Left kidney (tissue), 2 donors: Measurements from ENCODE around the gene HCN2. TPM values are rescaled to one million over a fixed set of nuclear protein-coding genes. Genes with fewer than 3 reads are reported as not detected.

Experiments used
- DNase-seq: peaks from one replicate; pipeline ENCODE4 v3.0.0-alpha.2; 2013
- polyA plus RNA-seq: library from polyadenylated mRNA; unstranded; fragments of 120-200 nt; gene quantifications from one replicate; pipeline ENCODE4 v1.2.1, GENCODE V29; 2013; ENCODE audit not compliant: insufficient read length

Gene HCN2
- polyA plus RNA-seq, 1 donor: 0.32 TPM

- peak; percentile 87 for DNase-seq
Measured at GRCh38 chr19:639253-640160, 49.8 kb downstream of the HCN2 start, which contains the start of gene FGF22. TSS of gene FGF22 (plus strand) at chr19:639879. CDS start at chr19:639926, 47 bp downstream.

- DNase-seq: no peak
Measured at GRCh38 chr19:640161-640558, 50.5 kb downstream of the HCN2 start.

GRCh38 chr19:640606-641189 lies 51.0 kb downstream of the HCN2 start:
- no peak for DNase-seq

GRCh38 chr19:641702-642101 lies 52.0 kb downstream of the HCN2 start:
- DNase-seq: no peak

GRCh38 chr19:642767-643727 lies 53.4 kb downstream of the HCN2 start:
- no peak for DNase-seq

- DNase-seq: no peak
Measured at GRCh38 chr19:643736-644135, 54.1 kb downstream of the HCN2 start.

- no peak for DNase-seq
Measured at GRCh38 chr19:644363-644762, 54.7 kb downstream of the HCN2 start.

GRCh38 chr19:644789-645188 lies 55.1 kb downstream of the HCN2 start:
- no peak for DNase-seq

GRCh38 chr19:645912-646778 lies 56.5 kb downstream of the HCN2 start:
- DNase-seq: no peak

GRCh38 chr19:646779-647565 lies 57.3 kb downstream of the HCN2 start:
- no peak for DNase-seq

GRCh38 chr19:647566-648284 lies 58.0 kb downstream of the HCN2 start:
- no peak for DNase-seq

GRCh38 chr19:648305-648704 lies 58.6 kb downstream of the HCN2 start:
- no peak for DNase-seq

- DNase-seq: no peak
Measured at GRCh38 chr19:648904-649801, 59.5 kb downstream of the HCN2 start.

GRCh38 chr19:650121-650520 lies 60.4 kb downstream of the HCN2 start:
- DNase-seq: no peak

- DNase-seq: no peak
Measured at GRCh38 chr19:651114-651818, 61.6 kb downstream of the HCN2 start.

- DNase-seq: no peak
Measured at GRCh38 chr19:651991-652390, 62.3 kb downstream of the HCN2 start.

- no peak for DNase-seq
Measured at GRCh38 chr19:652467-653389, 63.0 kb downstream of the HCN2 start.
